ENCODE data around the gene CASP12.

The CASP12 gene

DNA sequence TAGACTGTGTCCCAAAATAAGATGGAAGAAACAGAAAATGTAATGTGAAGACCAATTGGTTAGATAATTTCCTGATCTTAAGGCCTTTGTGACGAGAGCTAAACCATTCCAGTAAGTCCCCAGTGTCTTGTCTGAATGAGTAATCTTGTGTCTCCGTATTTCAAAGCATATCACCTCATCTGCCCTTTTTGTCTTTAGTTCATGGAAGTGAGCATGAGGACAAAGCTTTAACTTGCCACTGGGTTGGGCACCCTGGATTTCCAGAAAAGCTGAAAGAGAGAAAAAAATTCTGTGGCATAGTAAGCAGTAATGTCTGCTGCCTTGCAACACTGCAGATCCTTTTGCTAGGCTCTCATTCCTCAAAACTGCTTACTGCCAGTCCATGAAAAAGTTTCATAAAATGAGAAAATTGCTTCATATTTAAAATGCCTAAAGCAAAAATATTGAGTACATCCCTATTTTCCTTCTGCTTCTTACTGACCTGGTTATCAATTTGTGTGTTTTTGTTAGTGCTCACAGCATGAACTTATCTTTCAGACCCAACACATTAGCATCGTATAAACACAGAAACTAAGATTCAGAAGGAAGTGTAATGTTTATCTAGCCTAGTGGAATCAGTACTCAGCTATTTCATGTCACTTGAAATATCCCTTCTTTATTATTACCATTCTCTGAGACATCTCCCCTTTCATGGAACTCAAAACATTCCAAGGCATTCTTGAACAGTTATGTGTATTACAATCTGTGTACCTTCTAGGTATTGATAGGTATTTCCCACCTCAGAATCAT lies 5.3 kb downstream of the CASP12 start:
- DNase-seq (ENCODE audit: insufficient read length, low spot score), result peak; percentile 8
- peak; percentile 13 for FAIRE-seq

DNA sequence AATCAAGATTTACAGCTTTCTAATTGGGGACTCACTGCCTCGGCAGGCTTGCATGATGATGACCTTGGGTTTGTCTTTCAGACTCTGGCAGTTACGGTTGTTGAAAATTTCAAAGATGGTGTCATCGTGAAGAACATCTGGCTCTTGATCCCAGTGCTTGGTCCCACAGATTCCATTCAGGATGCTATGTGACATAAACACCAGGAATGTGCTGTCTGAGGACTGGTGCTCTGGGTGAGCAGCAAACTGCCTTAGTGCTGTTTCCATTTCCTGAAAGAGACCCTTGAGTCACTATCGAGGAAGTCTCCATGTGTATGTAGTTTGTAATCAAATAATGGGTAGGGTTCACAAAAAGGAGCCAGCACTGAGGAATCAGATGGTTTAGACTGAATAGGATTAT lies 7.1 kb downstream of the CASP12 start:
- FAIRE-seq (no peak), DNase-seq (ENCODE audit: insufficient read length, low spot score) (no peak)

DNA sequence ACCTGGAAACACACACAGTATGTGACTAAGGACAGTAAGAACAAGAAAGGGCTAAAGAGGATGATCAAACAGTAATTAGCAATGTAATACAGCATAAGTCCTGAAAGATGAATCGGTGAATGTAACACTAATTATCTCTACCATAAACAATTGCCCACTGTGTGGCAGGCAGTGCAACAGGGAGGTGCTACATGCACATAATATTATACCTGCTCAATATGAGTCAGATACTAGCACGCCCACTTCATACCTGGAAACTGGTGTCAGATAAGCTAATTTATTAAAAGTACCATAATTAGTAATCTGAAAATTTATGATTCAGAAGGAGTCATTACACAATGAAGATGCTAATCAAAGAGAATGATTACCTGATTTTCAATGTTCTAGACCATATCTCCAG lies 14.9 kb downstream of the CASP12 start:
- DNase-seq (ENCODE audit: insufficient read length, low spot score) (no peak), FAIRE-seq (peak; percentile 69)

DNA sequence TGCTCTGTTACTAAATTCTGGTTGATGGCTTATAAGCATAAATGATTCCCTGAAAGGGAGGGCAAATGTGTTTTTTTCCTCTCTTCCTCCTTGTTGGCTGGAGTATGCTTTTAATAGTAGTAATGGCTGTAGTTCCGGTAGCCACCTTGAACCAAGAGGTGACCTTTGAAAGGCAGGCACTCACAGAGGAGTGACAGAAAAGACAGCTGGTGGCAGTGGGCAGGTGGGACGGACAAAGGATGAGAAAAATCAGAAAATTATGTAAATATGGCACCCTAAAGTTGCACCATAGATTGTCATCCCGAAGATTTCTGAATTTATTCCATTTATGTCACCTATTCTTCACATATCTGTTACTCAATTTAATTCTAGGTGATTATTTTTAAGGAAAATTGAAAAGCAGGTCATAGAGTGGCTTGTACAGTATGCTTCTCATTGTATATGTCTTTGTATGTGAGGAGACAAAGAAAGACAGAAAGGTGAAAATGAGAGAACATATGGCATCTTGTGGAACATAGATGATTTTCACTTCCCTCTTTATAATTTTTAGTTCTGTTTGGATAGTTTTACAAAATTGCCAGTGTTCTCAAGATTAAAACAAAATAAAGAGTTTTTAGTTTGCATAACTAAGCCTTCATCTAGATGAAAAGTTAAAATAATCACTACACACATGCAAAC lies 17.0 kb downstream of the CASP12 start:
- DNase-seq (ENCODE audit: insufficient read length, low spot score) (no peak), FAIRE-seq (no peak)

DNA sequence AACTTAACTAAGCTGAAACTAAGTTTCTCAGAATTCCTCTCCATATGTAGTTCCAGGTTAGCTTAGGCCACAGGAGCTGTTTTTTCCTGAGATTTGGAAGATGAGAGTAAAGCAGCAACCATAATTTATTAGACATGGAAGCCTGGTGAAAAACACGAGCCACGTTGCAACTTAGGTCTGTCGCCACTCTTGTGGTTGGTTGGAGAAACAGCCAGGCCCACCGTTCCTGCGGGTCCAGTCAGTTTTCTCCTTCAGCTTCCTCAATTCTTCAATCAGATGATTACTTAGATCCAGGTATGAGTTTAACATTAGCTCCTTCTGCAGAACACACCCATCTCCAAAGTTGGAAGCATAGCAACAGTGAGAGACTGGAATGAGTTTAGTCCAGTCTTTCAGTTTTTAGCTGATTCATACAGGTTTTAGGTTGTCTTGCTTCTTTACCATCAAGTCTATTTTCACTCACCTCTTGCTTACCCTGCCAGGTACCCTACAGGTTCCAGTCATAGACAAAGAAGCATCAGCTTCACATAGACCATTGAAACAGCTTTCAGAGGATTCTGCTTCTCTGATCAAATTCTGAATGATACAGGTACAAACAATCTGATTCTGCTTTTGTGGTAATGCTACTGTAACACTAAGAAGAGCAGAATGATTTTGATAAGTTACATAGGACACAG lies 18.6 kb downstream of the CASP12 start:
- no peak for DNase-seq (ENCODE audit: insufficient read length, low spot score)
- no peak for FAIRE-seq

DNA sequence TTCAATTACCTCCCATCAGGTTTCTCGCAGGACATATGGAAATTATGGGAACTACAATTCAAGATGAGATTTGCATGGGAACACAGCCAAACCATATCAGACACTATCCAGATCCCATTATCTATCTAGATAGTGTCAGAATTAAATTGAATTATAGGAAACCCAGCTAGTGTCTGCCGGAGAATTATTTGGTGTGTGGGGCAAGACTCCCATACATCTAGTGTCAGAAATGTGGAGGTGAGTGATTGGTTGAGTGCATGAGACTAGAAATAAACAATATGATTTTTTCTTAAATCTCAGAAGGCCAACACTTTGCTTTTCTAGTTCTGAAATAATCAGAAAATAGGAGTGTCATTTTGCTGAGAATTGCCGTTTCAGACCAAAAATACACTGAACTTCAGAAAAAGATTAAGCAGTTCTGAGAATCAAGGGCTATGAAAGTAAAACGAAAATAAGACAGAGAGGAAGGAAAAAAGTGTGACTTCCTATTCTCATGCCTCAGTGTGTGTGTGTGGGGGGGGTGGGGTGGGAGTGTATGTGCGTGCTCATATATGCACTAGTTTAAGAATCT lies 21.3 kb downstream of the CASP12 start:
- FAIRE-seq (no peak), DNase-seq (ENCODE audit: insufficient read length, low spot score) (no peak)

DNA sequence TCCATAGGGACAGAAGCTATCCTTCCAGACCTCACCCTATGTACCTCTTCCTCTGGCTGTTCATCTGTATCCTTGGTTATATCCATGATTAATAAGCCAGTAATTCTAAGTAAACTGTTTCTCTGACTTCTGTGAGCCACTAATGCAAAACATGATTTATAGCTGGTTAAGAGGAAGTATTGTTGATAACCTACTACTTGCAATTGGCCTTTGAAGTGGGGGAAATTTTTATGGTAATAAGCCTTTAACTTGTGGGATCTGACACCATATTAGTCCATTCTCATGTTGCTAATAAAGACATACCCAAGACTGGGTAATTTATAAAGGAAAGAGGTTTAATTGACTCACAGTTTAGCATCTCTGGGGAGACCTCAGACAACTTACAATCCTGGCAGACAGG lies 21.9 kb downstream of the CASP12 start:
- FAIRE-seq, result no peak
- no peak for DNase-seq (ENCODE audit: insufficient read length, low spot score)

DNA sequence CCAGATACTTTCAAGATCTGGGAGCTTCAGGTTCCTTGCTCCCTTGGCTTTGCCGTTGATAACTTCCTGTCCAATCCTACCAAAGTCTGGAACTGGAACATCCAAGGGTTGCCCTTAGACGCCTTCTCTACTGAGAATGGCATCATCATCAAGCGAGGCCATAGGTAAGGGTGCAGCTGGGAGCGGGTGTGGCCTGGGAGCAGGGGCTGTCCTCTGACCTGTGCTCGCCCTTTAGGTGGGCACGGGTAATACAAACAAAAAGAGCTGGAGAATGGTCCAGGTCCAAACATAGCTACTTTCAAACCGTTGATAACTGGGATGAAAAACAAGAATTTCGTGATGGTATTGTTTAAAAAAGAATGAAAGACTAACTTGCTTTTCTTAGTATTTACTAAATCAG lies 25.0 kb downstream of the CASP12 start:
- no peak for FAIRE-seq
- no peak for DNase-seq (ENCODE audit: insufficient read length, low spot score)

DNA sequence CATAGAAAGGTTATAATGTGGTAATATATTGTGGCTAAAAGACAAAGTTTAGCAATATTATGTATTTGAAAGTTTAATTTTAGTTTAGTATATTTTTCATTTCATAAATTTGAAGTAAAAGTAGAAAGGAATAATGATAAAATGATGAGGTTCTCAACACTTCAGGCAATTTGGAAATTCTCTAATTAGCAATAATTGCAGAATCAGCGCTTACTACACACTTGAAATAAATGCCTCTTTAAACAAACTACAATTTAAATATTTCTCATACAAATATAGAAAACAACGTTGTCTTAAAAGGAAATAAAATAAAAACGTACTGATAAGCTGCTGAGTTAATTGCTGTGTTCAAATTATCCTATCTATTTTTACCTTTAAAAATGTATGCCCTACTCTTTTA lies 25.9 kb downstream of the CASP12 start:
- DNase-seq (ENCODE audit: insufficient read length, low spot score) (no peak), FAIRE-seq (no peak)

DNA sequence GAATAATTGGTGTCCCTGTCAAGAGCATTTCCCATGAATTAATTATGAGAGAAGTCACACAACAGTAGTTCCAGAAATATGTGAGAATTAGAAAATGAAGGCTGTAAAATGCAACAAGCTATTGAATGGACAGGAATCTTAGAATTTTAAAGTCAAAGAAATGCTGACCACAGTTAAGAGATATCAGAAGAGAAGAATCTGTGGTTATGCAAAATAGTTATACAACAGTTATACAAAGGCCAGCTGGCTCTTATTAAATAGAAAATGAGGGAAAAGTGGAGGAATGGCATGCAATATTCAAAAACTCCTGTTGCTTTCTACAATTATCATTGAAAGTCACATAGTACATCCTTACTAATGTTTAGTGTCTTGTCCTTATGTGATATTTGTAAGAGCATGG lies 27.4 kb downstream of the CASP12 start:
- DNase-seq (ENCODE audit: insufficient read length, low spot score) (no peak), FAIRE-seq (no peak)

DNA sequence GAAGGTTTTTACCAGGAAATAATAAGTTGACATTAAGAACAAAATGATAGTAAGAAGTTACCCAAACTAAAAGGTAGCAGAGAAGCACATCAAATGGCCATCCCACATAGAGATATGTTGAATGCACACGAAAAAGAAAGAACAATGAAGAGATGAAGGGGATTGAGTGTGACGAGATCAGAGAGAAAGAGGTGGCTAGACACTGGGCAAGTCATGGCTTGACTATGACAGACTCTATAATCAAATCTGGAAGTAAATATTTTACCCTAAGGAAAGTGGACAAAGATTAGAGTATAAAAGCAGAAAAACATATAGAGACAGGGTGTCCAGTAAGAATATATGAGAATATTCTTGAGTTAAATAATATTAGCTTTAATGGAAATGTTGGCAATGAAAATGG lies 31.4 kb downstream of the CASP12 start:
- FAIRE-seq (no peak), DNase-seq (ENCODE audit: insufficient read length, low spot score) (no peak)

DNA sequence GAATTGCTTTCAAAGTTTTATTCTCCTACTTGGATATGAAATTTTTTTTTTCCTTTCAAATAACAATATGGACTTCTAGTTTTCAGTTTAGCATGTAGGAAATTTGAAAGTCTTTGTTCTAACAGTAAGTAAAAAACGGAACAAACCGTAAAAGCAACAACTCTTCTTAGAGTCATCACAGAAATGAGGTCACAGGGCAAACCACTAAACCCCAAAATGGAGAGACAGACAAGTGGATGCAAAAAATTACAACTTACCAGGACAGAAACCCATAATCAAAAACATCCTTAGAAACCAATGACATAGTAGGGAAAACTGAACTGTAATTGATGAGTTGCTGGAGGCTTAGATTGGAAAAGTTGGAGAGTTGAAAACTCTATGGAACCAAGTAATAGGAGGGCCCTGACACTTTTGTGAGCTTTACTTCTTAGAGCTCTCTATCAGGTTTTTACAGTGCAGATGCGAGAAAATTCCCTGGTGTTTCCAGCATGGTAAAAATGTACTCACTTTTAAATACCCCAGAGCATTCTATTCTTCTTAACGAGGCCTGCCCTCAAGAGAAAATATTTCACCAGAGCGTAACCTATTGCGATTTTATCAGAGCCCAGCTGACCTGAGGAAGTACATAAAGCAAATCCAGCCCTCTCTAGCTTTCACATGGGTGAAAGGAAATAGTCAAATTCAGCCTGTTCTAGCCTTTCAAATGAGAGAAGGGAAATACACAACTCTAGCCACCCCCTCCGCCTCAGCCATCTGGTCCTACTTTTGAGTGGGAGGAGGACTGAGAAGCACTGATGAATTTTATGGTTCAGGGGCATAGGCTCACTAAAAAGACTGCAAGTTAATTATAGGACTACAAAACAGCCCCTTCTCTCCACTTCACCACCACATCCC lies 39.1 kb downstream of the CASP12 start:
- FAIRE-seq (no peak), DNase-seq (ENCODE audit: insufficient read length, low spot score) (no peak)

DNA sequence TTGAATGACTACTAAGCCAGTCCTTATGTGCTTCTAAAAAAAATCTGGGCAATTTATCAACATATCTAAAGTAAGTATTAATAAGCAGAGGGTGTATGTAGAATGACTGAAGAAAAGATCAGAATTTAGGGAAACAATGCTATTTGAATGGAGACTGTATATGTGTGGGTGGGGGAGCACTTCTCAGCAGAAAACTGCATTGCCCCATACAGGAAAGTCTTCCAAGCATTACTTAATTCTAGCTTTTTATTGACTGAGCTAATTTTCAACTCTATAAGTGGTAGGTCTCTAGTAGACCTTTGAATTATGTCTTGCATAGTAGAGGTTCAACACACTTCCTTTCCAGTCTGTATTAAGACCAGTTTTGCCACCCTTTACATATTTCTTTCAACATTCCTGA lies 41.7 kb downstream of the CASP12 start:
- no peak for FAIRE-seq

DNA sequence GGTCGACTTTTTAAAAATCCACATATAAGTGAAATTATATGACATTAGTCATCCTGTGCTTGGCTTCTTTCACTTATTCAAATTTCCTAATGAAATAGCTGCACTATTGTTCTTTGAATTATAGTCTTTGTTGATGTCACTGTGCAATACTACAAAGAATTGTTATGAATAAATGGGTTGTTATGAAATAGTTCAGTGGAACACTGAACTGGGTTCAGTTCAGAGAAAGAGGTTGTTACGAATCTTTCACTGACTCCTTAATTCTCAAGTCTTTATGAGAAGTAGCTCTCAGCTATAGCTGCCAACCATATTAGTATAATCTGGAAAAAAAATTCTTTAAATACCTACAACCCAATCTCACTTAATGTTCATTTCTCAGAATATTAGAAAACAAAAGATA lies 42.3 kb downstream of the CASP12 start:
- DNase-seq (ENCODE audit: insufficient read length, low spot score), result no peak
- FAIRE-seq, result no peak

More for the DNA sequence above, 41.7 kb downstream of the CASP12 start:
- DNase-seq (ENCODE audit: insufficient read length, low spot score), result no peak

DNA sequence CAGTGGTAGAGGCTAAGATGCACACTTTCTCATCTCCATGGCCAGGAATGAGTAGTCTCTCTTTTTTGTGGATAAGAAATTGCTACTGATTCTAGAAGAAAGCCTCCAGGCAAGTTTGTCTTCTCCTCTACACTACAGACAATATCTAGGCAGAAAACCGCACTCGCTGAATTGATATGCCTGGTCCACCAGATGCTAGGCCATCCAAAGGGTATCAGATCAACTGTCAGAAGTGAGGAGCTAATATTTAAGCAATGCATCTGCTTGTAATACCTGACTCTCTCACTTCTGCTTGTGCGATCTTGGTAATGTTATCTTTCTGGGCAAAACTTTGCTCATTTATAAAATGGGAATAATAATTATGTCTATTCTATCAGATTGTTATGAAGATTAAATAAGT lies 45.0 kb downstream of the CASP12 start:
- no peak for DNase-seq (ENCODE audit: insufficient read length, low spot score)
- FAIRE-seq, result no peak

DNA sequence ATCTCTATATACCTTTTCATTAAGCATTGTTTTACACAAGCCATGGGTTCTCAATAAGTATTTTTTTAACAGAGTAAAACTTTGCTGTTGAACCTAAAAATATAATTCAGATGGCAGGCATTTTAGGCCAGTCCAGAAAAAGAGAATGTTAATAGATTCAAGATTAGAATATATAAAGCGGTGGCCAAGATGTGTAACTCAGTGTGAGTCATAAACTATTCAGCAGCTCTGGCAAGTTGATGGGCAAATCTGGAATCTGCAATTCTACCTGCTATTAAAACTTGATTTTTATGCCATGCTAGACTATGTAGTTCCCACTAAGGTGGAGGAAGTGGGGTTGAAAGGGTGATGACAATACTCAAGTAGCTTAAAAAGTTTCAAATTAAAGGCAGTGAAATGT lies 45.4 kb downstream of the CASP12 start:
- FAIRE-seq (no peak), DNase-seq (ENCODE audit: insufficient read length, low spot score) (no peak)

DNA sequence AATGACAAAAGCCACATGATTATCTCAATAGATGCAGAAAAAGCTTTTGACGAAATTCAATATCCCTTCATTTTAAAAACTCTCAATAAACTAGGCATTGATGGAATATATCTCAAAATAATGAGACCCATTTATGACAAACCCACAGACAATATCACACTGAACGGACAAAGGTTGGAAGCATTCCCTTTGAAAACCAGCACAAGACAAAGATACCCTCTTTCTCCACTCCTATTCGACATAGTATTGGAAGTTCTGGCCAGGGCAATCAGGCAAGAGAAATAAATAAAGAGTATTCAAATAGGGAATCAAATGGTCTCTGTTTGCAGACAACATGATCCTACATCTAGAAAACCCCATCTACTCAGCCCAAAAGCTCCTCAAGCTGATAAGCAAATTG lies 52.0 kb downstream of the CASP12 start:
- FAIRE-seq, result no peak

DNA sequence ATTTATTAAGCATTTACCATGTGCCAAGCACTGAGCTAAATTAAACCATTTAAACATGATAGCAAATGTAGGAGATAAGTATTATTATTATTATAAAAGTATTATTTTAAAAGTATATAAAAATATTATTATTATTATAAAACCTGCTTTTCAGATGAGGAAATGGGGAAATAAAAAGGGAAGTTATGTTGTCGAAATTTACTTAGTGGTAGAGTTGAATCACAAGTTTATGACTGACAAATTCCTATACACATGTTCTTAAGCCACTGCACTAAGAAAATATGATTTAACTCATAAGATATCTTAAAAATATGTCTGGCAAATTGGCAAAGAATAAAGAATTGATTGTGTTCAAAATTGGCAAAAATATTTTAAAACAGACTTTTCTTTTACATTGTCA lies 53.8 kb downstream of the CASP12 start:
- DNase-seq (ENCODE audit: insufficient read length, low spot score), result no peak
- no peak for FAIRE-seq

More for the DNA sequence above, 52.0 kb downstream of the CASP12 start:
- DNase-seq (ENCODE audit: insufficient read length, low spot score), result no peak

DNA sequence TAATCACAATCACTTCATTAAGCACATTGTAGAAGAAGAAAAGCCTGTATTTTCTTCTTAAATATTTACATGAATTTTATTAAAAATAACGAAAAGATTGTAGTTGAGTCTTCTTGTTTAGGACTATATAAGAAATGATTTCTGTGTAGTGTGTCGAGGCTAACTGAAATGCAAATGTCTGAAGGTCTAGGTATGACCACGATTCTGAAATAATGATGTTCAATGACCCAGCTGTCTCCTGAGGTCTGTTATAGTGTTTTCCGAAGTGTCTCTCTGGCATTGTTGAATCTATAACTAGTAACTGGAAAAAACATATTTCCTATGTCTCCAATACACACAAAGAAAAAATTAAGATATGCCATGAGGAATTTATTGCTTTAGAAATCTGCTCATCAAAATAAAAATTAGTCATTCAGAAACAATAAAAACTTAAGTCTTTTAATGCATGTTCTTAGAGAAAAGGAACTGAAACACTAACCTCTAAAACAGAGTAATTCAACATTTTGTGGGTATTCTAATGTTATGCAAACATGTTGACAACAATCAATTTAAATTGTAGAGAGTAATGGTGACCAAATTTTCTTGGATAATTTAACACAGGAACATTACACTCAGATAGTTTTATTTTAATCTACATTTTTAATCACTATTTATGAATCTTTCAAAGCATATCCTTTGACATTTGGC lies 55.0 kb downstream of the CASP12 start:
- FAIRE-seq (no peak), DNase-seq (ENCODE audit: insufficient read length, low spot score) (no peak)

DNA sequence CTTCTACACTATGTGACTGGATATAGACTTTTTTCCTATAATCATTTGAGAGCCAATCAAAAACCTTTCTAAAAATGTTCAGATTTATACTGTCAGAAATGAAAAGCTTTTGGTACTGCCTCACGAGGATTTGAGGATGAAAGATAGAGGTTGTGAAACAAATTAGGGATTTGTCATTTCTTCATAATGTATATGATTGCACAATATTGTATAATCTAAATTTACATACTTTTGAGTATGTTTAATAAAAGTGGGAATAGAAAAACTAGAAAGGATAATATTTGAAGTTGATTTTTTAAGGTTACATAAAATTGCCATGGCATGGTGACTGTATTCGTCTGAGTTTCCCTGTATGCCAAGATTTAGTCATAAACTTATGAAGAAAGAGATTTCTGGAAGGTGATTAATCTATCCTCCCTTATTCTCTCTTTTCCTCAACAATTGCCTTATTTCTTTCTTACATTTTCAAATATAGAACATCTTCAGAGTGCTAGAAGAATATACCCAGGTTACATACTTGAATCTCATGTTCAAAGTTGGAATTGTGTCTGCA lies 56.2 kb downstream of the CASP12 start:
- DNase-seq (ENCODE audit: insufficient read length, low spot score) (no peak), FAIRE-seq (no peak)

Measured in HTR-8/SVneo (cell line).